PC-9 (cell line): Measurements from ENCODE around the gene NEUROG2. TPM values are rescaled to one million over a fixed set of nuclear protein-coding genes. Genes with fewer than 3 reads are reported as not detected.

ENCODE experiments used
- Bru-seq: library from RNA; stranded (reverse); fragments of 400-500 nt; gene quantifications from one replicate; lab custom pipeline; 2021; lab: Mats Ljungman, UMichigan
- BruChase-seq, 2 experiments: library from RNA; stranded (reverse); fragments of 400-500 nt; gene quantifications; one replicate each; lab custom pipeline; 2021; lab: Mats Ljungman, UMichigan
- BruUV-seq: library from RNA; stranded (reverse); fragments of 400-500 nt; replicated peaks from 2 replicates; lab custom pipeline; 2021; lab: Mats Ljungman, UMichigan
- CTCF ChIA-PET: fragments of 300-600 bp; sonication (Branson Sonifier 250); formaldehyde crosslinking; loops from one replicate; lab custom pipeline; 2022; ENCODE audit warnings: antibody characterized with exemption; lab: Charles Lee
- POLR2A ChIA-PET: fragments of 300-600 bp; sonication (Branson Sonifier 250); formaldehyde crosslinking; loops from one replicate; lab custom pipeline; 2022; ENCODE audit warnings: antibody characterized with exemption; ENCODE audit not compliant: unreplicated experiment; lab: Charles Lee
- DNase-seq, 2 experiments: peaks; one replicate each; pipeline versions ENCODE4 v3.0.0 to v3.0.0-alpha.2; 2015 to 2022; ENCODE audit warnings: mixed read lengths in 1 of 2
- H2AFZ ChIP-seq: fragments of 200-600 bp; sonication (generic); 2 replicates; pipeline ENCODE4 v1.8.1; 2017; ENCODE audit warnings: antibody characterized with exemption
- H3F3A ChIP-seq: fragments of 200-600 bp; sonication (generic); 2 replicates; pipeline ENCODE4 v1.8.1; 2017; ENCODE audit warnings: antibody characterized with exemption, mild to moderate bottlenecking, low read depth; ENCODE audit not compliant: insufficient read depth
- H3K27ac ChIP-seq: fragments of 200-600 bp; sonication (generic); 2 replicates; pipeline ENCODE4 v1.6.1; 2016; ENCODE audit warnings: mixed run types
- H3K27me3 ChIP-seq: fragments of 200-600 bp; sonication (generic); 2 replicates; pipeline ENCODE4 v1.6.1; 2016; ENCODE audit warnings: low read depth, mixed run types; ENCODE audit not compliant: insufficient read depth
- H3K36me3 ChIP-seq: fragments of 200-600 bp; sonication (generic); 2 replicates; pipeline ENCODE4 v1.6.1; 2016; ENCODE audit warnings: low read depth, mixed run types
- H3K4me1 ChIP-seq: fragments of 200-600 bp; sonication (generic); replicated peaks from 2 replicates; pipeline ENCODE4 v1.6.1; 2016; ENCODE audit warnings: mixed run types; ENCODE audit not compliant: insufficient read depth
- H3K4me2 ChIP-seq: fragments of 200-600 bp; sonication (generic); 2 replicates; pipeline ENCODE4 v1.6.1; 2017; ENCODE audit warnings: mixed run types
- H3K4me3 ChIP-seq: fragments of 200-600 bp; sonication (generic); 2 replicates; pipeline ENCODE4 v1.6.1; 2016; ENCODE audit warnings: mixed run types
- H3K79me2 ChIP-seq: fragments of 200-600 bp; sonication (generic); 2 replicates; pipeline ENCODE4 v1.6.1; 2017; ENCODE audit warnings: low read depth, mixed run types
- H3K9me2 ChIP-seq: fragments of 200-600 bp; sonication (generic); 2 replicates; pipeline ENCODE4 v1.8.1; 2017; ENCODE audit warnings: mild to moderate bottlenecking; ENCODE audit not compliant: insufficient read depth
- H3K9me3 ChIP-seq: fragments of 200-600 bp; sonication (generic); 2 replicates; pipeline ENCODE4 v1.8.1; 2016; ENCODE audit warnings: low read depth; ENCODE audit not compliant: insufficient read depth
- H4K20me1 ChIP-seq: fragments of 200-600 bp; sonication (generic); 2 replicates; pipeline ENCODE4 v1.8.1; 2017; ENCODE audit not compliant: insufficient read depth
- EZH2 ChIP-seq: fragments of 200-600 bp; sonication (generic); IDR thresholded peaks from 2 replicates; pipeline ENCODE4 v1.8.0; 2017; ENCODE audit warnings: antibody characterized with exemption, low read depth
- intact Hi-C: fragments of 100-400 bp; cut with micrococcal nuclease; formaldehyde crosslinking; loops from one replicate; pipeline ENCODE4 v1.10.0; 2022; ENCODE audit not compliant: unreplicated experiment
- long read RNA-seq: library from polyadenylated mRNA; stranded (forward); transcript quantifications from one replicate; pipeline ENCODE4 v2.0.0, GENCODE V29; 2022
- total RNA-seq: library from RNA; stranded (reverse); gene quantifications from 2 replicates; pipeline ENCODE4 v1.2.3, GENCODE V29; 2021
- TF ChIP-seq, protein P1 (sequence below): fragments of 200-600 bp; sonication (generic); conservative IDR thresholded peaks from 2 replicates; pipeline ENCODE4 v1.6.1; 2017; ENCODE audit warnings: mixed run types, antibody characterized with exemption, mild to moderate bottlenecking, moderate library complexity

The NEUROG2 gene
- total RNA-seq = not detected in 2 replicates
- Bru-seq, nascent RNA = not detected
- not detected for BruChase-seq, experiment 1, labeled RNA remaining after a 2-hour chase
- percentile 15 among the genes with signal in this experiment for BruChase-seq, experiment 2, labeled RNA remaining after a 6-hour chase
- long read RNA-seq = 0 reads

DNA sequence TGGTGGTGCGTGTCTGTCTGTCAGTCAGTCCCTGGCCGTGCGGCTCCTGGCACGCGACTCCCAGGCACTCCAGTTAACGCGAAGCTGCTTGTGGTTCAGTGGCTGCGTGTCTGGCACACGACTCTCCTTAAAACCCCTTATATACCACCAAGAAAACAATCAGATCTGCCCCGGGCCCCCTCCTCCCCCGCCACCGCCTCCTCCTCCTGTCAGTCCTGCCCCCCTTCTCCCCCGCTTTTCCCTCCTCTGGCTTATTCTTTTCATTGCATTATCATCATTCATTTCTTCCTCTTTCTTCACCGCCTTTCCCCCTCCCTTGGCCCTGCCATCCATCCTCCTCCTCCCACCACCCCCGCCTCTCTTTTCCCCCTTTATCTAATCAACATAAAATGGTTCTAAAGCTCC, at the start of gene NEUROG2:
Gene NEUROG2, minus strand, starts transcription at position 115 of the 405 bp plus-strand sequence. CDS start 705 bp downstream, outside the sequence.
- Histone ChIP-seq H3K36me3 (no peaks in the 10 kb centered on the region), H3K27me3 (peaks cover 48% of the 10 kb centered on the region; the same call in 1 of the 2 replicates), H2AFZ (peak within 1 kb of the TSS; percentile 90), H3K27ac (no peak within 1 kb of the TSS), H4K20me1 (no peaks in the 10 kb centered on the region), H3K4me2 (peak within 1 kb of the TSS; percentile 96), H3K4me1 (no peaks in the 10 kb centered on the region), H3F3A (no peaks in the 10 kb centered on the region), H3K79me2 (no peaks in the 10 kb centered on the region), H3K9me2 (no peaks in the 10 kb centered on the region), H3K9me3 (no peaks in the 10 kb centered on the region), H3K4me3 (peak within 1 kb of the TSS; percentile 85)
- ChIA-PET CTCF (interaction anchor here (0.6 to 0.8 kb wide), 3 partner anchors 69 to 1179 kb away, joined by 3 to 9 read pairs (median 4); no protein-coding TSS in a partner anchor), POLR2A (no interaction called here)
- TF ChIP-seq, protein P1, sequence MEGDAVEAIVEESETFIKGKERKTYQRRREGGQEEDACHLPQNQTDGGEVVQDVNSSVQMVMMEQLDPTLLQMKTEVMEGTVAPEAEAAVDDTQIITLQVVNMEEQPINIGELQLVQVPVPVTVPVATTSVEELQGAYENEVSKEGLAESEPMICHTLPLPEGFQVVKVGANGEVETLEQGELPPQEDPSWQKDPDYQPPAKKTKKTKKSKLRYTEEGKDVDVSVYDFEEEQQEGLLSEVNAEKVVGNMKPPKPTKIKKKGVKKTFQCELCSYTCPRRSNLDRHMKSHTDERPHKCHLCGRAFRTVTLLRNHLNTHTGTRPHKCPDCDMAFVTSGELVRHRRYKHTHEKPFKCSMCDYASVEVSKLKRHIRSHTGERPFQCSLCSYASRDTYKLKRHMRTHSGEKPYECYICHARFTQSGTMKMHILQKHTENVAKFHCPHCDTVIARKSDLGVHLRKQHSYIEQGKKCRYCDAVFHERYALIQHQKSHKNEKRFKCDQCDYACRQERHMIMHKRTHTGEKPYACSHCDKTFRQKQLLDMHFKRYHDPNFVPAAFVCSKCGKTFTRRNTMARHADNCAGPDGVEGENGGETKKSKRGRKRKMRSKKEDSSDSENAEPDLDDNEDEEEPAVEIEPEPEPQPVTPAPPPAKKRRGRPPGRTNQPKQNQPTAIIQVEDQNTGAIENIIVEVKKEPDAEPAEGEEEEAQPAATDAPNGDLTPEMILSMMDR = no peak
- TF ChIP-seq EZH2 = no peak
- intact Hi-C loops = no loop called here
- BruUV-seq = no TSS peak
- DNase-seq = no peak

DNA sequence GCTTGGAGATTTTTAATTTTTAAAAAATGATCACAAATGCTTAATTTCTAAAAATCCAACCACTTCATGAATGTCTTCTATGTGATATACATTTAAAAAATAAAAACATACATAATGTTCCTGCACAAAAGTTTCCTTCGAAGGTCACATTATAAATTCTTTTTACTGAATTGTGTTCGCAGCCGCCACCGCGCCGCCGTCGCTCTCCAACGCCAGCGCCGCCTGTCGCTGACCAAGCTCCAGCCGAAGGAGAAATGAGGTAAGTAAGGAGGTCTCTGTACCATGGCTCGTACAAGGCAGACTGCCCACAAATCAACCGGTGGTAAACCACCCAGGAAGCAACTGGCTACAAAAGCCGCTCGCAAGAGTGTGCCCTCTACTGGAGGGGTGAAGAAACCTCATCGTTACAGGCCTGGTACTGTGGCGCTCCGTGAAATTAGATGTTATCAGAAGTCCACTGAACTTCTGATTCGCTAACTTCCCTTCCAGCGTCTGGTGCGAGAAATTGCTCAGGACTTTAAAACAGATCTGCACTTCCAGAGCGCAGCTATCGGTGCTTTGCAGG, 48.8 kb upstream of the NEUROG2 start:
- Histone ChIP-seq H3K9me3 (no peaks in the 10 kb centered on the region), H3F3A (no peaks in the 10 kb centered on the region), H3K4me1 (no peaks in the 10 kb centered on the region), H3K36me3 (0 out of 2 replicates have a peak, but pooled peaks cover 4% of the 10 kb centered on the region), H3K79me2 (no peaks in the 10 kb centered on the region), H3K9me2 (no peaks in the 10 kb centered on the region), H3K4me3 (no peak overlapping the region), H3K27me3 (no peaks in the 10 kb centered on the region), H4K20me1 (no peaks in the 10 kb centered on the region), H3K4me2 (no peak overlapping the region), H3K27ac (no peak overlapping the region), H2AFZ (no peak overlapping the region)
- CTCF ChIA-PET = no interaction called here
- POLR2A ChIA-PET = no interaction called here
- intact Hi-C loops = no loop called here
- TF ChIP-seq, protein P1 = no peak; the same call in 1 of the 2 replicates
- no peak for TF ChIP-seq EZH2
- DNase-seq = no peak
- BruUV-seq = no TSS peak

DNA sequence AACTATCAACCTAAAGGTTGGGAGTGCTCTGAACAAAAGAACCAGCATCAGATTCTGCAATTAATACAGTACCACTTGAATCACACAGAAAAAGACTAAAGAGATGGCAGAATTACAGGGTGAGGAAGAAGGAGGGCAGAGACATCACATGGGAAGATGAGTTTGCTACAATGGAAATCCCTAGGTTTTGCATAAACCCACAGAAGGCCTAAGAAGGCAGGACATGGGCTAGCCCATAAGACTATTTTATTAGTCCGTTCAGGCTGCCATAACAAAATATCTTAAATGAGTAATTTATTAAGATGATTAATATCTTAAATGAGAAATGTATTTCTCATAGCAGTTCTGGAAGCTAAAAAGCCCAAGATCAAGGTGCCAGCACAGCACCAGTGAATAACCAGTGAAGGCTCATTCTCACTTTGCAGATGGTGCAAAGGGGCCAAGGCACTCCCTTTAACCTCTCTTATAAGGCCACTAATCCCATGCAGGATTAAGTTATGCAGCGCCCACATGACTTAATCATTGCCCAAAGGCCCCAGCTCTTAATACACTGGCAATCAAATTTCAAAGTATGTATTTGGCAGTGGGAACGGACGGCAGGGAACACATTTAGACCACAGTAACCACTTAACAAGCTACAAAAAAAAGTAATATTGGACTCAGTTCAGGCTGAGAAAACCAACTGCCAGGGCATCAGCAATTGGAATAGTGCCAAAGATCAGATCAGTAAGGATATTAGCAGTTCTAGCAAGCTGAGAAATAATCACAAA, 47.6 kb upstream of the NEUROG2 start:
- no peaks in the 10 kb centered on the region for H3K27me3 ChIP-seq
- H3K36me3 ChIP-seq = 0 out of 2 replicates have a peak, but pooled peaks cover 4% of the 10 kb centered on the region
- no peaks in the 10 kb centered on the region for H4K20me1 ChIP-seq
- no peak overlapping the region for H3K4me2 ChIP-seq
- intact Hi-C loops = no loop called here
- BruUV-seq = no TSS peak
- H3F3A ChIP-seq = no peaks in the 10 kb centered on the region
- H3K4me3 ChIP-seq = no peak overlapping the region
- no peak for TF ChIP-seq EZH2
- TF ChIP-seq, protein P1 = no peak
- ChIA-PET POLR2A (no interaction called here), CTCF (no interaction called here)
- DNase-seq = no peak
- H2AFZ ChIP-seq = no peak overlapping the region
- no peak overlapping the region for H3K27ac ChIP-seq
- H3K9me3 ChIP-seq = no peaks in the 10 kb centered on the region
- H3K79me2 ChIP-seq = no peaks in the 10 kb centered on the region
- no peaks in the 10 kb centered on the region for H3K9me2 ChIP-seq
- no peaks in the 10 kb centered on the region for H3K4me1 ChIP-seq
